Measurements from ENCODE around the gene CAPN3.
A peak's percentile ranks its signal among the peaks of the same experiment; 100 is the strongest.

CAPN3 gene

DNA sequence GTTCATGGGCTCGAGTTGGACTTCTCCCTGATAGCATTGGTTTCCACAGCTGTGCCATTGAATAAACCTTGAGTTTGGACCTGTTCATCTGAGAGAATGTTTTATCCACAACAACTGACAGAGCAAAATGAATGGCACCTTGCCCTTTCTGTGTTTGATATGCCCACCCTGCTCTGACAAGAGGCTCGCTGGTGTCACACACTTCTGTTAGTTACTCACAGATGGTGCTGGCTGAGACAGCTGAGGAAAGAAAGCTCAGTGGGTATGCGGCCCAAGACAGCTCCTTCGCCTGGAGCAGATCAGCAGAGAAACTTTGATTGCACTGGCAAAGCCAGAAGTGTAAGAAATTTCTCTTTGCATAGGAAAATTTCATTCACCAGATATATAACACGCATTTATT lies 2.5 kb upstream of the CAPN3 start:
- no peak for DNase-seq (ENCODE audit: low read depth)

- DNase-seq (ENCODE audit: low read depth) = no peak
Measured at GRCh38 chr15:42358141-42358540, 1.2 kb upstream of the CAPN3 start.

- no peak for DNase-seq (ENCODE audit: low read depth)
Measured at GRCh38 chr15:42359985-42360384, 684 bp downstream of the CAPN3 start.

- DNase-seq (ENCODE audit: low read depth) = no peak
Measured at GRCh38 chr15:42360535-42361112, 1.3 kb downstream of the CAPN3 start.

GRCh38 chr15:42363487-42363886 lies 4.2 kb downstream of the CAPN3 start:
- DNase-seq (ENCODE audit: low read depth) = no peak

- DNase-seq (ENCODE audit: low read depth) = no peak
Measured at GRCh38 chr15:42363942-42364341, 4.6 kb downstream of the CAPN3 start.

DNA sequence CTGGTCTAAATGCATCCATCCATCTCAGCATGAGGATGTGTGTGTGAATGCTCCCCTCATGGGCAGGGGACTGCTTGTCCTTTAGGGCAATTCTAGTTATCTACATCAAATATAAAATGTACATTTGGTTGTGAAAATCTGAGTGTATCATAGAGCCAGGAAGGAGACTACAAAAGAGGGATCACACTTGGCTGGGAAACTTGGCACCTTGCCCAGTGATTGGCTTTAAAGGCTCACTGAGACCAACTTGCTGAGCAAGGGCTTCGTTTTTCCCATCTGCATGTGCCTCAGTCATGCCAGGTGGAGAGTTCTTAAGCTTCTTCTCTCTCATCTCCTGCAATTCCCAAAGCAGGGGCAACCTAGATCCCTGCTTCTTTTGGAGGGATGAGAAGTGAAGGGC lies 5.2 kb downstream of the CAPN3 start:
- DNase-seq (ENCODE audit: low read depth) = no peak

GRCh38 chr15:42365921-42366550 lies 6.7 kb downstream of the CAPN3 start:
- DNase-seq (ENCODE audit: low read depth) = no peak

- peak; percentile 50 for DNase-seq (ENCODE audit: low read depth)
Measured at GRCh38 chr15:42367041-42367440, 7.7 kb downstream of the CAPN3 start.

GRCh38 chr15:42368096-42368495 lies 8.8 kb downstream of the CAPN3 start:
- no peak for DNase-seq (ENCODE audit: low read depth)

DNA sequence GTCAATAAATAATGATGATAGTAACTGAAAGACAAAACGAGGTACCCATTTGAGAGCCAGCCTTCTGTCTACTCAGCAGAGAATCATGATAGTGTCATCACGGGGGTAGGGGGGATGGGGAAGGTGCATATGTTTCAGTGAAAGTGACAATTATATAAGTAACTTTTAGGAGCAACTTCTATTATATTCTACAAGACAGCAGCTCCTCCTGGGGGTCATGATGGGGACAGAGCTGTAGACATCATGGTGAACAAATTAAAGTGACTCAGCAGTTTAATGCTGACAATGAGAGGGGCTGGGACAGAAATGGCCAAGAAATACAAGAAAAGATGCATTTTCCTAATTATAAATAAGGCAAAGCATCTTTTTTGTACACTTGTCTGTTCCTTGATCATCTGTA lies 11.8 kb downstream of the CAPN3 start:
- DNase-seq (ENCODE audit: low read depth) = no peak

DNA sequence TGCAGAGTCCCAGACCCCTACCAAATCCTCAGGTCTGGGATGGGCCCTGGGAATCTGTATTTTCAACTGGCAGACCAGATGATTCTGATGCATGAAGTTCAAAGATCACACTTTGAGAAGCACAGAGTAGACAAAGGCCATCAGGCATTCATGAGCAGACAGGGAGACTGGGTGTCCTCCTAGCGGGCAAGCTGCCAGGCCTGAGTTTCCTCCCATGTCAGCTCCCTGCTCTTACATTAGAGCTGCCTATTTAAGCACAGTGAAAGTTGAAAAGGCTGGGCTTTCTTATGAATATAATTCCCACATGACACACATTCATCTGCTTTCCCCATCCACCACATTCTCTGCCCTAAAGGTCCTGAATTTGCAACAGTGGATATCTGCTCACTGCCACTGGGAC lies 14.0 kb downstream of the CAPN3 start:
- no peak for DNase-seq (ENCODE audit: low read depth)

- DNase-seq (ENCODE audit: low read depth) = no peak
Measured at GRCh38 chr15:42373936-42374335, 14.6 kb downstream of the CAPN3 start.

- no peak for DNase-seq (ENCODE audit: low read depth)
Measured at GRCh38 chr15:42374810-42375209, 15.5 kb downstream of the CAPN3 start.

DNA sequence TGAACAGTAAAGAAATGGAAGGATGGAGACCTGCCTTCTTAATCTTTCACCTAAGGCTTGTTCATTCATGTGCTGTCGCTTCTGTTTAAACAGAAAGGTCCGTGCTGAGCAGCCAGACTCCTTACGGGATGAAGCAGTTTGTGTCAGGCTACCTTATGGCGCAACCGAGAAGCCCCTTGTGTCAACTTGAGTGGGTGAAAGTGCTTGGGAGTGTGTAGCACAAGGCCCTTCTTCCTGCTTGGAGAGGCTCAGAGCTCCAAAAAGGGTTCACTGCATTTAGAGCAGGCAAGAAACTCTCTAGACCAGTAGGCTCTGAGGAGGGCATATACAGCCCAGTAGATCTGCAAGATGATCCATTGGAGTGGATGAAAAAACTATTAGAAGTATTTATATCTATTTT lies 16.0 kb downstream of the CAPN3 start:
- DNase-seq (ENCODE audit: low read depth) = no peak

GRCh38 chr15:42375941-42376340 lies 16.6 kb downstream of the CAPN3 start:
- no peak for DNase-seq (ENCODE audit: low read depth)

DNA sequence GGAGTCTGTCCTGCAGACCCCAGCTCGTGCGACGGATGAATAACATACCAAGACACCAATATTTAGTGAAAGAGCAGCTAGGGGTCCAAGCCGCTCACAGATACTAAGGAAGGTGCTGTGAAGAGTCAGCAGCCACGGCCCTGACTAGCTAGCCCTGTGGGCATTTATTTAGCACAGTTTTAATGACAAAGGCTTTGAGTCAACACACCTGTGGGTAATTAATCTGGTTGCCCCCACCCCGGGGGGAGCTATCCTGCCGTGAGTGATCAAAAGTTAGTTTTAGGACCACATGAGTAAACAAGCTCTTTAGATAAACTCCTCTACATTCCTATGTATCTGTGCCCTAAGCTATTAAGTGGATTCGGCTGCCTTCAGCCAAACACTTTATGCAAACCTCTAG lies 18.7 kb downstream of the CAPN3 start:
- no peak for DNase-seq (ENCODE audit: low read depth)

DNA sequence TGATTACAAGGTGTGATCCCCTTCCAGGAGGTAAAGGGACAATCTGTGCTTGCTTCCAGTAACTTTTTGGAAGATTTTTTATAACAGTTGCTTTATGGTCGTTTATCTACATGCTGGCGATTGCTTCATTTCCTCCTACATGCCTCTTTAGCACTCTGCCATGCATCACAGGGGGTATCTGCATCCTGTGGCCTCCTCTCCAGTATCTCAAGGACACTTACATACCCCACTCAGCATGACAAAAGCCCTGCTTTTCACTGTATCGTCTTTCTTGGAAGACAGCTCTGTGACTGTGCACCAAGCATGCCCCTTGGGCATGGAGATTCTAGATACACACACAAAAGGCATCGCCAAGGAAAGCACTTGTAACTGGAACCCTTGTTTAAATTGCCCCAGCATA lies 25.3 kb downstream of the CAPN3 start:
- no peak for DNase-seq (ENCODE audit: low read depth)

- DNase-seq (ENCODE audit: low read depth) = no peak
Measured at GRCh38 chr15:42385206-42385979, 26.1 kb downstream of the CAPN3 start.

GRCh38 chr15:42385980-42386700 lies 26.8 kb downstream of the CAPN3 start:
- DNase-seq (ENCODE audit: low read depth) = no peak

DNA sequence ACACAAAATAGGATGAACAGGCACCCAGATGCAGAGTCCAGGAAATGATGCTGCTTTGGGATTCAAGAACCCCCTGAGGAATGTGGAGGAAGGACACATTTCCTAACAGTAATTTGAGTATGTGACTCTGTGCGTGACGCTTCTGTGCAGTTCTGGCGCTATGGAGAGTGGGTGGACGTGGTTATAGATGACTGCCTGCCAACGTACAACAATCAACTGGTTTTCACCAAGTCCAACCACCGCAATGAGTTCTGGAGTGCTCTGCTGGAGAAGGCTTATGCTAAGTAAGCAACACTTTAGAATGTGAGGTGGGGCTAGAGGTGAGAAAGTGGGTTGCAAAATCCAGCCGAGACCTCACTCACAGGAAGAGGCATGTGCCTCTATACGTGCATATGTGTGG lies 28.3 kb downstream of the CAPN3 start:
- DNase-seq (ENCODE audit: low read depth) = no peak

GRCh38 chr15:42392309-42393024 lies 33.2 kb downstream of the CAPN3 start:
- no peak for DNase-seq (ENCODE audit: low read depth)
